HepG2 (cell line): Measurements from ENCODE around the gene GINM1. TPM values are rescaled to one million over a fixed set of nuclear protein-coding genes. Genes with fewer than 3 reads are reported as not detected.

Experiments
- ATAC-seq: fragments of 200-7000 bp; cut with Tn5 transposase; 3 replicates; pipeline ENCODE4 v1.9.1; 2020; ENCODE audit warnings: mild to moderate bottlenecking, moderate library complexity
- BruUV-seq: library from RNA; stranded (reverse); fragments of 400-500 nt; replicated peaks from 2 replicates; lab custom pipeline; 2021; lab: Mats Ljungman, UMichigan
- CTCF ChIA-PET: fragments of 300-600 bp; formaldehyde crosslinking; extraction: SDS; loops from one replicate; lab custom pipeline; 2021; ENCODE audit warnings: low total read pairs, inconsistent platforms, low intra/inter-chr PET ratio; lab: Yijun Ruan, JAX
- POLR2A ChIA-PET: fragments of 350-600 bp; sonication (Branson Sonifier 250); formaldehyde crosslinking; loops from one replicate; lab custom pipeline; 2020; ENCODE audit warnings: antibody characterized with exemption, inconsistent platforms; lab: Yijun Ruan, JAX
- DNase-seq: peaks from one replicate; pipeline ENCODE4 v3.0.0-alpha.2; 2015; ENCODE audit warnings: low spot score
- FAIRE-seq: peaks from 3 replicates; lab custom pipeline; 2011; peaks lifted over from hg19 to GRCh38; lab: Jason Lieb, UNC
- H2AFZ ChIP-seq: one replicate; pipeline ENCODE4 v1.6.1; 2011; ENCODE audit warnings: low read length, inconsistent platforms
- H3K27ac ChIP-seq: fragments of 300-600 bp; 3 replicates; pipeline ENCODE4 v1.8.0; 2011; ENCODE audit warnings: mixed run types, mild to moderate bottlenecking, mixed read lengths, low read length, inconsistent platforms; ENCODE audit not compliant: insufficient read depth; ENCODE audit errors: extremely low read length
- H3K27me3 ChIP-seq, 2 experiments: fragments of 200-600 bp in 1 of 2; 2 replicates in 1 of 2; 3 replicates in 1 of 2; pipeline versions ENCODE4 v1.6.0 to v1.8.0; 2011; ENCODE audit warnings: low read length in 2 of 2, mild to moderate bottlenecking in 2 of 2, moderate library complexity in 2 of 2, inconsistent platforms in 1 of 2; ENCODE audit not compliant: insufficient read depth in 2 of 2, control insufficient read depth in 1 of 2
- H3K36me3 ChIP-seq, 2 experiments: fragments of 200-600 bp in 1 of 2; replicated peaks in 1 of 2; 2 replicates in 1 of 2; 3 replicates in 1 of 2; pipeline versions ENCODE4 v1.5.1 to v1.8.0; 2011; ENCODE audit warnings: low read length in 2 of 2, inconsistent platforms in 1 of 2; ENCODE audit not compliant: insufficient read depth in 2 of 2, control insufficient read depth in 1 of 2
- H3K4me1 ChIP-seq: 2 replicates; pipeline ENCODE4 v1.5.1; 2012; ENCODE audit warnings: low read length, inconsistent platforms; ENCODE audit not compliant: insufficient read depth
- H3K4me2 ChIP-seq: 2 replicates; pipeline ENCODE4 v1.6.0; 2011; ENCODE audit warnings: low read depth, low read length, inconsistent platforms
- H3K4me3 ChIP-seq, 3 experiments: fragments of 200-600 bp in 1 of 3; sonication (generic), shearing (Covaris generic) in 1 of 3; replicated peaks in 1 of 3; 2 replicates each; pipeline ENCODE4 v1.5.1; 2011 to 2016; ENCODE audit warnings: low read length in 3 of 3, inconsistent platforms in 2 of 3, low read depth in 2 of 3, mild to moderate bottlenecking in 2 of 3, control low read depth in 1 of 3, mixed read lengths in 1 of 3; ENCODE audit not compliant: insufficient read depth in 1 of 3
- H3K79me2 ChIP-seq: one replicate; pipeline ENCODE4 v1.6.1; 2011; ENCODE audit warnings: low read length, inconsistent platforms; ENCODE audit not compliant: insufficient read depth
- H3K9ac ChIP-seq: 2 replicates; pipeline ENCODE4 v1.6.0; 2011; ENCODE audit warnings: mild to moderate bottlenecking, low read depth, low read length, inconsistent platforms; ENCODE audit not compliant: insufficient read depth
- H3K9me3 ChIP-seq: 2 replicates; pipeline ENCODE4 v1.5.1; 2012; ENCODE audit warnings: mild to moderate bottlenecking, low read length
- H4K20me1 ChIP-seq: 2 replicates; pipeline ENCODE4 v1.6.0; 2011; ENCODE audit warnings: inconsistent platforms, mild to moderate bottlenecking, low read length, moderate library complexity; ENCODE audit not compliant: insufficient read depth
- GLMP ChIP-seq: sonication (generic); formaldehyde crosslinking; IDR thresholded peaks from 2 replicates; pipeline ENCODE4 v1.9.0; 2021; ENCODE audit warnings: missing genetic modification reagents, mild to moderate bottlenecking, borderline replicate concordance
- NFIC ChIP-seq: IDR thresholded peaks from 2 replicates; pipeline ENCODE4 v1.6.1; 2012; ENCODE audit warnings: mild to moderate bottlenecking, low read length, inconsistent platforms
- POGZ ChIP-seq: sonication (generic); formaldehyde crosslinking; IDR thresholded peaks from 2 replicates; pipeline ENCODE4 v1.4.0; 2020; ENCODE audit warnings: mild to moderate bottlenecking, missing genetic modification reagents
- RBM22 ChIP-seq: fragments of 200-400 bp; formaldehyde crosslinking; optimal IDR thresholded peaks from 2 replicates; pipeline ENCODE3; 2017; ENCODE audit warnings: mild to moderate bottlenecking, low read length, moderate library complexity
- SRSF9 ChIP-seq: fragments of 200-400 bp; formaldehyde crosslinking; IDR thresholded peaks from 2 replicates; pipeline ENCODE4 v1.6.1; 2018; ENCODE audit warnings: borderline replicate concordance, mild to moderate bottlenecking, low read depth, low read length; ENCODE audit not compliant: insufficient read depth, poor library complexity, severe bottlenecking
- STAT6 ChIP-seq: sonication (generic); formaldehyde crosslinking; IDR thresholded peaks from 2 replicates; pipeline ENCODE4 v1.4.0; 2020; ENCODE audit warnings: missing genetic modification reagents, mild to moderate bottlenecking, borderline replicate concordance
- ZNF703 ChIP-seq: sonication (generic); formaldehyde crosslinking; IDR thresholded peaks from 2 replicates; pipeline ENCODE4 v1.5.1; 2020; ENCODE audit warnings: missing genetic modification reagents, mild to moderate bottlenecking, moderate library complexity, borderline replicate concordance
- in situ Hi-C: cut with HindIII; loops from 2 replicates; pipeline ENCODE4 v1.10.0; 2017; ENCODE audit warnings: low pct_unique_long_range_greater_than_20kb; ENCODE audit not compliant: extremely low pct_ligation_motif_present
- intact Hi-C: fragments of 100-400 bp; cut with micrococcal nuclease; formaldehyde crosslinking; loops from one replicate; pipeline ENCODE4 v1.10.0; 2022; ENCODE audit not compliant: unreplicated experiment
- polyA plus RNA-seq, 8 experiments: library from polyadenylated mRNA; depleted of rRNA in 3 of 8; stranded (reverse) in 7 of 8; unstranded in 1 of 8; fragments of >200 nt; fragmentation: Illumina TruSeq in 4 of 8; extraction: Trizol in 4 of 8; gene quantifications; 2 replicates each; pipeline versions ENCODE4 v1.2.1 to v1.2.3, GENCODE V29; 2011 to 2016; ENCODE audit warnings: low read depth in 4 of 8, missing spikeins in 1 of 8, mixed read lengths in 1 of 8; ENCODE audit not compliant: insufficient read depth in 1 of 8
- total RNA-seq, 5 experiments: library from RNA; depleted of rRNA; stranded (reverse); fragments of >200 nt; fragmentation: Illumina TruSeq; extraction: Trizol; gene quantifications; 2 replicates each; pipeline ENCODE4 v1.2.3, GENCODE V29; 2016; ENCODE audit warnings: low read depth in 1 of 5

The GINM1 gene
- total and polyA plus RNA-seq, 2 of the 13 experiments (the other 11 are each of a cell fraction or from before 2014, with no cell fraction given), result 19.4 to 27.5 TPM

- Histone ChIP-seq H3K27me3 (no peaks in the 10 kb centered on the region), H2AFZ (no peak overlapping the region), H3K9me3 (no peaks in the 10 kb centered on the region), H3K36me3 (peaks cover 5 to 21% of the 10 kb centered on the region in 2 experiments), H3K4me1 (no peaks in the 10 kb centered on the region), H3K4me3 (no peak overlapping the region), H3K4me2 (no peak overlapping the region), H3K27ac (no peak overlapping the region), H3K9ac (no peak overlapping the region), H4K20me1 (no peaks in the 10 kb centered on the region), H3K79me2 (no peaks in the 10 kb centered on the region)
- TF ChIP-seq ZNF703 (CRISPR knock-in tag) (no peak), NFIC (no peak), STAT6 (CRISPR knock-in tag) (no peak), POGZ (CRISPR knock-in tag) (no peak), SRSF9 (no peak), GLMP (CRISPR knock-in tag) (no peak), RBM22 (no peak)
- BruUV-seq, result no TSS peak
- POLR2A ChIA-PET, result no interaction called here
- ATAC-seq (peak; percentile 72), FAIRE-seq (no peak), DNase-seq (no peak)
- in situ Hi-C loops, result no loop called here
- intact Hi-C loops, result no loop called here
- CTCF ChIA-PET, result no interaction called here
Observed at GRCh38 chr6:149627672-149628071, 61.5 kb downstream of the GINM1 start.
